ENCODE results near the gene TNFRSF13B. TPM values are rescaled to one million over a fixed set of nuclear protein-coding genes. Genes with fewer than 3 reads are reported as not detected.
"Not testable (repeated sequence)": the region's sequence is repeated elsewhere in the genome, so short reads cannot be mapped to it uniquely, and the experiment has no call there.

The TNFRSF13B gene
- total RNA-seq, 4 donors from 2014 or later: 0.48 TPM; not detected in 3

DNA sequence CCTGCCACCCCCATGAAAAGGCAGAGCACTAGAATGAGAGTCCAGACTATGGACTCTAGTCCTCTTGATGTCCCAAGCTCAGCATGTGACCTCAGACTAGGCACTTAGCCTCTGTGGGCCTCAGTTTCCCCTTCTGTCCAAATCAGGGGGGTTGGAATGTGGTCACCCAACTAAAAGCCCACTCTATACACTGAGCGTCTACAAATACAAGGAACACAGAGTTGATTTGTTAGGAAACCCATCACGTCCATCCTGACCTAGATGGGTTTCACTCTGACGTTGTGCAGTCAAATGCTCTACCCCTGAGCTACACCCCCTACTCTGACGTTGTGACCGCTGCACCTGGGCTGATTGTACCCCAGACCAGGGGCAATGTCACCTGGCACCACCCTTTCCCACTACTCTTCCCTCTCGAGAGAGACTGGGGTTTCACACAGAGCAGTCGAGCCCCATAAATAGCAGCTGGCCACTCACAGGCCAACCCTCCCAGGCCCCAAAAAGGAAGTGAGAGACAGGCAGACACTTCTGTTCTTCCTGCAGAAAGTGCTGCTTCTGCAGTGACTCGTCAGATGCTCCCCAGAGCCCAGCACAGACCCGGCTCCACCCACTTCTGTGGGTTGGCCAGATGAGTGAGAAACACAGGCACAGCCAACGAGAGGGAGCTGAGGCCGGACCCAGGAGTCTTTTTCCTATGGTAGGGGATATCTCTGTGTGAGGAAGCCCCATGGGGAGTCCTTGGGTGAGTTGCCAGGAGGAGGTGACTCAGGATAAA lies 16.1 kb upstream of the TNFRSF13B start:
- ATAC-seq (ENCODE audit: low FRiP score): peak; percentile 46
- no peak for DNase-seq (ENCODE audit: low spot score)
- TF ChIP-seq, protein P1, sequence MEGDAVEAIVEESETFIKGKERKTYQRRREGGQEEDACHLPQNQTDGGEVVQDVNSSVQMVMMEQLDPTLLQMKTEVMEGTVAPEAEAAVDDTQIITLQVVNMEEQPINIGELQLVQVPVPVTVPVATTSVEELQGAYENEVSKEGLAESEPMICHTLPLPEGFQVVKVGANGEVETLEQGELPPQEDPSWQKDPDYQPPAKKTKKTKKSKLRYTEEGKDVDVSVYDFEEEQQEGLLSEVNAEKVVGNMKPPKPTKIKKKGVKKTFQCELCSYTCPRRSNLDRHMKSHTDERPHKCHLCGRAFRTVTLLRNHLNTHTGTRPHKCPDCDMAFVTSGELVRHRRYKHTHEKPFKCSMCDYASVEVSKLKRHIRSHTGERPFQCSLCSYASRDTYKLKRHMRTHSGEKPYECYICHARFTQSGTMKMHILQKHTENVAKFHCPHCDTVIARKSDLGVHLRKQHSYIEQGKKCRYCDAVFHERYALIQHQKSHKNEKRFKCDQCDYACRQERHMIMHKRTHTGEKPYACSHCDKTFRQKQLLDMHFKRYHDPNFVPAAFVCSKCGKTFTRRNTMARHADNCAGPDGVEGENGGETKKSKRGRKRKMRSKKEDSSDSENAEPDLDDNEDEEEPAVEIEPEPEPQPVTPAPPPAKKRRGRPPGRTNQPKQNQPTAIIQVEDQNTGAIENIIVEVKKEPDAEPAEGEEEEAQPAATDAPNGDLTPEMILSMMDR (IDR thresholded peaks at IDR 0.05): no peak

DNA sequence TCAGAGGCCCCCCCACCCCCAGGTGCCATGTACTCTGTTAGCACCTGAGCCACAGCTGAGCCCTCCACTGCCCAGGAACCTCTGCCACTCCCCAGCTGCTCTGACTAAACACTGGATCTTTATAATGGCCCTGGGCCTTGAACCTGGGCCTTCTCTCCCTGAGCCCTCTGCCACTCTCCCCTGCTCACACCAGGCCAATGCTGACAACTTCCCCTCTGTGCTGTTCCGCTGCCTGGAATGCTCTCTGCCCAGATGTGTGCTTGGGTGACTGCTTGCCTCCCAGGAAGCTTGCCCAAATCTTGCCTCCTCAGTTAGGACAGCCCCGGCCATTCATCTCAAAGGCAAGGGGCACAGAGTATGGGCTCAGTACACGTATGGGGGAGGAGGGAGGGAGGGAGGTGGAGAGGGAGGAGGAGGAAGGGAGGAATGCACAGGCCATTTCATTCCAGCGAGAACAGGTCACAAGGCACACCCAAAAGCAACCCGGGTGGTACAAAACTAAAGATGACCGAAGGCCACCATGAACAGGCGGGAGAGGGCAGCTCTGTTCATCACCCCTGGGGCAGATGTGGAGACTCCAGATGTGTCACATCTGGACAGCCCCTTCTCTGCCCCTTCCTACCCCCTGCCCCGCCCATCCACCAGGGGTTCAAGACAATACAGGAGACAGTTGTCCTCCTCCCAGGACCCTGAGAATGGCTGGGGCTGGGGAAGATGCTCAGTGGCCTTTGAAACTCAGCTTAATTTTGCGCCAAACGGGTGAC lies 15.3 kb upstream of the TNFRSF13B start:
- ATAC-seq (ENCODE audit: low FRiP score) (no peak), DNase-seq (ENCODE audit: low spot score) (no peak)
- TF ChIP-seq, protein P1 (IDR thresholded peaks at IDR 0.05): no peak

DNA sequence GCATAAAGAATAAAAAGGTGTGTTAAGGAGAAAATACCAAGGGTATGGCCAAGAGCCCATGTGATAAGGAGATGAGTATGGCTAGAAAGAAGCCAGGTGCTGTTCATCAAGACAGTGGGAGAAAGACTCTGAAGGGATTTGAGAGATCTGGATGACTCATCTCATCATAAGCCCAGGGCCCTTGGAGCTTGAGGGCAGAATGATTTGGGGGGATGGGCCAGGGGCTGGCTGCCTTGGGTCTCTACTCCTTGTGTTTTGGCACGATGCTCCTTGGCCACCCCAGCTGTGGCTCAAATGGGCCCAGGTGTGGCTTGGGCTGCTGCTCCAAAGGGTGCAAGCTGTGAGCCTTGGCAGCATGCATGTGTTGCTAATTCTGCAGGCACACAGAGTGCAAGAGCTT lies 14.5 kb upstream of the TNFRSF13B start:
- TF ChIP-seq, protein P1 (IDR thresholded peaks at IDR 0.05): no peak
- ATAC-seq (ENCODE audit: low FRiP score) (no peak), DNase-seq (ENCODE audit: low spot score) (no peak)

DNA sequence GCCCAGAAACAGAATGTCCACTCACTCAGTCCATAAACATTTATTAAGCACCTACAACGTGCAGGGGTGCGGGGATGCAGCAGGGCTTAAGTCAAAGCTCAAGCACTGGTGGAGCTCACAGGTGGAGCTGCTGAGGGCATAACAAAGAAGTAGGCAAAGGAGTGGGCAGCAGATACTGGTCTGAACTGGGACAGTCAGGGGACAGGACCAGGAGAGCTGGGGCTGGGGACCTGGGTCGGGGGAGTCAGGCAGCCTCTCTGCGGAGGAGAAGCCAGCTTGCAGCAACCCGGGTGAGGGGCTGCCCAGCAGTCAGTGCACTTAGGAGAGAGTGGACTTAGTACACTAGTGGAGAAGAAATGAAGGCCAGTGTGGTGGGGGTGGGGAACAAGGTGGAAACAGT lies 10.0 kb upstream of the TNFRSF13B start:
- ATAC-seq (ENCODE audit: low FRiP score) (no peak), DNase-seq (ENCODE audit: low spot score) (no peak)
- TF ChIP-seq, protein P1 (IDR thresholded peaks at IDR 0.05): no peak

DNA sequence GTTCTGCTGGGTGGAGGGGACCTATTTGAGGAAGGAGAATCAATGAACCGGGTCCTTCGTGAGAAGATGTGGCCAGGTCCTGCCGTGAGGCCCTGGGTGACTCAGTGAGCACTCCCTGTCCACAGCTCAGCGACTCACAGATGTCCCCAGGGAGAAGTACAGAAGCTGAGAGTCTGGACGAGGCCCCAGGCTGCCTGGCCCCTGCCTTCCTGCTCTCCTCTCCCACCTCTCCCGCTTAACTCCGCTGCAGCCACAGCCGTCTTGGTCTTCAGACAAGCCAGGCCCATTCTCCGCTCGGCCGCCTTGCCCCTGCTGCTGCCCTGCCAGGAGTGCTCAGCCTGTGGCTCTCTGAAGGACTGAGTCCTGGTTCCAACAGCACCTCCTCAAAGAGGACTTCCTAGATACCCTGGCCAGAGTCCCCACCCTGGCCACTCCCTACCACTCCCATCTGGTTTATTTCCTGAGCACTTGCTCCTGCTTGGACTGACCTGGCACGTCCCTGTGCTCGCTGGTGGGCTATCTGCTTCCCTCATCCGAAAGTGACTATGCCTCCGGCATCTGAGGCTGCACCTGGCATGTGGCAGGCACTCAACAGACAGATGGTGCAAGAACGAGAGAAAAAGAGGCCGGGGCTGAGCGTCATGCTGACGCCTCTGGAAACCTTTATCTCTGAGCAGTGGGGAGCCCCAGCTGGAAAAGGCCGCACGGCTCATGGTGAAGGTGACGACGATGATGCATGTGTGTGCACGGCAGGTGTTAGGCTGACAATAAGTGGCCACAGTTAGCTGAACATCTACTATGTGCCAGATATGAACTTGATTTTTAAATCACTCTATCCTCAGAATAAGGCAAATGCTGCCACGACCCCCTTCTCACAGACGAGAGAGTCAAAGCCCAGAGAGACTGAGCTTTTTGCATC lies 9.2 kb upstream of the TNFRSF13B start:
- TF ChIP-seq, protein P1 (IDR thresholded peaks at IDR 0.05): no peak
- ATAC-seq (ENCODE audit: low FRiP score) (no peak), DNase-seq (ENCODE audit: low spot score) (no peak)

DNA sequence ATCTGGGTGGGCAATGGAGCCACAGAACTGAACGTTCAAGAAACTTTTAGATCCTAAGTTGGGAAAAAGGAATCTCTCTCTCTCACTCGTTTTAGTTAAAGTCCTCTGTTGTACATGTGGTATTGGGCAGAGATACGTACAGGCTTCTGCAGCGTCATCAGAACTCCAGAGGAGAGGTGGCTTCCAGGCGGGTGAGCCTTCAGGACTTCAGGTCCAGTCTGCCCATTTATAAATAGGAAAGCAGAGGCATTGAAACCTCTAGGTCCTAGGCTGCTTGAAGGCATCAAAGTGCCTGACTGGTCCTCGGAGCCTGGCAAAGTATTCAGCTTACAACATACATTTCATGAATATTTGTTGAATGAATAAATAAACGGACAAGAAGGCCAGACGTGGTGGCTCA lies 8.1 kb upstream of the TNFRSF13B start:
- DNase-seq (ENCODE audit: low spot score): no peak
- no peak for ATAC-seq (ENCODE audit: low FRiP score)
- TF ChIP-seq, protein P1 (IDR thresholded peaks at IDR 0.05): no peak

DNA sequence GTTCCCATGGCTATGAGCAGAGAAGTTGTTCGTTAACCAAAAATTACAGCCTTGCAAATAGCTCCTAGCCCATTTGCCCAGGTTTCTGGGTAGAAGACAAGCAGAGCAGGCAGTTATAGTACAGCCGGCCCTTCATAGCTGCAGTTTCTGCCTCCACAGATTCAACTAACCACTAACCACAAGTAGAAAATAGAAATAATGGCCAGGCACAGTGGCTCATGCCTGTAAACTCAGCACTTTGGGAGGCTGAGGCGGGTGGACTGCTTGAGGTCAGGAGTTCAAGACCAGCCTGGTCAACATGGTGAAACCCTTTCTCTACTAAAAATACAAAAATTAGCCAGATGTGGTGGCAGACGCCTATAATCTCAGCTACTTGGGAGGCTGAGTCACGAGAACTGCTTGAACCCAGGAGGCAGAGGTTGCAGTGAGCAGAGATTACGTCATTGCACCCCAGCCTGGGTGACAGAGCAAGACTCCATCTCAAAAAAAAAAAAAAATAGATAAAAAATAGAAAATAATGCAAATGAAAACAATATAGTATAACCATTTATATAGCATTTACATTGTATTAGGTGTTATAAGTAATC lies 7.4 kb upstream of the TNFRSF13B start:
- ATAC-seq (ENCODE audit: low FRiP score); DNase-seq (ENCODE audit: low spot score): not testable (repeated sequence)
